ENCODE measurements around the gene GMCL1.

GRCh38 chr2:69890881-69891280, 61.4 kb downstream of the GMCL1 start:
- TF ChIP-seq CTCF (IDR thresholded peaks at IDR 0.05) (no peak), POLR2AphosphoS5 (IDR thresholded peaks at IDR 0.05) (no peak)
